SK-N-MC (cell line): ENCODE data around the gene FGG.

ENCODE experiments used
- EZH2 ChIP-seq: fragments of 200-600 bp; sonication (generic); IDR thresholded peaks from one replicate; pipeline ENCODE4 v1.6.1; 2017; ENCODE audit warnings: antibody characterized with exemption
- FOXP2 ChIP-seq: optimal IDR thresholded peaks from 2 replicates; pipeline ENCODE3; 2011; ENCODE audit warnings: mild to moderate bottlenecking, moderate library complexity; ENCODE audit not compliant: insufficient read depth; ENCODE audit errors: extremely low read length, control extremely low read depth
- POLR2AphosphoS5 ChIP-seq: IDR thresholded peaks from 2 replicates; pipeline ENCODE4 v1.6.1; 2012; ENCODE audit warnings: mild to moderate bottlenecking, low read depth, low read length, borderline replicate concordance

DNA sequence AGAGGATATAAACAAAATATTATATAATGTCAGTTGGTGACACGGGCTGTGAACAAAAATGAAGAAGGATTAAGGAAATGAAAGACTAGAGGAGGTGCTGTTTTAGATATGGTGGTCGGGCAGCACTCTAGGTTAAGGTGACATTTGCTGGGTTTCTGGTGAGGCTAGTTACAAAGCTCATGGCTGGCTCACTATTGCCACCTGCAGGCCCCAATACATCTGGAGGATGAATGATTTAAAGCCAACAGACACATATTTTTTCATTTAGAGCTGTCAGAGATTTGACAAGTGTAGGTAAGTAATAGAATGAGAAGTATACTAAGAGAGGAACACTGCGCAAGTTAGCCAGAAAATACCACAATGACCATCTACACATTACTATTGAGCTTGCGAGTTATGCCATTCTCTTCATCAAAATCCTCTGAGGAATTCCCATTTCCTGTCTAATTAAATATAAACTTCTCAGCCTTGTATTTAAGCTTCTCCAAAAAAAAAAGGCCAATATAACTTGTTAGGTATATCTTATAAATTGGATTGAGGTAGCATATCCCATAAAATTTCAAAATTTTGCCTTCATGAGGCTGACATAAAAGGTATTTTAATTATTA is 6.4 kb upstream of the FGG start:
- TF ChIP-seq EZH2 (no peak), POLR2AphosphoS5 (no peak), FOXP2 (no peak)
